Type B pancreatic cell (in vitro differentiated cells): ENCODE data around the gene PBX4. TPM values are rescaled to one million over a fixed set of nuclear protein-coding genes. Genes with fewer than 3 reads are reported as not detected.
A peak's percentile ranks its signal among the peaks of the same experiment; 100 is the strongest.

Experiments used
- DNase-seq: peaks from one replicate; pipeline ENCODE4 v3.0.0; 2021; ENCODE audit warnings: mixed read lengths; ENCODE audit not compliant: unreplicated experiment; ENCODE audit errors: extremely low spot score
- H3K27ac Mint-ChIP-seq: 2 replicates; pipeline ENCODE4 v1.8.0; 2021; ENCODE audit warnings: mild to moderate bottlenecking, mixed read lengths
- H3K27me3 Mint-ChIP-seq: 2 replicates; pipeline ENCODE4 v1.8.0; 2021; ENCODE audit warnings: mixed read lengths
- H3K36me3 Mint-ChIP-seq: 2 replicates; pipeline ENCODE4 v1.8.0; 2021; ENCODE audit warnings: mixed read lengths
- H3K4me1 Mint-ChIP-seq: one replicate; pipeline ENCODE4 v1.8.0; 2021; ENCODE audit warnings: mixed read lengths; ENCODE audit not compliant: unreplicated experiment
- H3K4me3 Mint-ChIP-seq: 2 replicates; pipeline ENCODE4 v1.8.0; 2021; ENCODE audit warnings: mild to moderate bottlenecking, mixed read lengths
- H3K9me3 Mint-ChIP-seq: 2 replicates; pipeline ENCODE4 v1.8.0; 2021; ENCODE audit warnings: mixed read lengths
- total RNA-seq: library from RNA; stranded (reverse); gene quantifications from 2 replicates; pipeline ENCODE4 v1.2.1, GENCODE V29; 2021; ENCODE audit warnings: low replicate concordance
- TF ChIP-seq, protein P1 (sequence below): fragments of 200-600 bp; sonication (generic); conservative IDR thresholded peaks from 2 replicates; pipeline ENCODE4 v1.5.0; 2021; ENCODE audit warnings: antibody characterized with exemption, mild to moderate bottlenecking

Gene PBX4
- total RNA-seq, 1 donor from 2014 or later, result 10.9 TPM

DNA sequence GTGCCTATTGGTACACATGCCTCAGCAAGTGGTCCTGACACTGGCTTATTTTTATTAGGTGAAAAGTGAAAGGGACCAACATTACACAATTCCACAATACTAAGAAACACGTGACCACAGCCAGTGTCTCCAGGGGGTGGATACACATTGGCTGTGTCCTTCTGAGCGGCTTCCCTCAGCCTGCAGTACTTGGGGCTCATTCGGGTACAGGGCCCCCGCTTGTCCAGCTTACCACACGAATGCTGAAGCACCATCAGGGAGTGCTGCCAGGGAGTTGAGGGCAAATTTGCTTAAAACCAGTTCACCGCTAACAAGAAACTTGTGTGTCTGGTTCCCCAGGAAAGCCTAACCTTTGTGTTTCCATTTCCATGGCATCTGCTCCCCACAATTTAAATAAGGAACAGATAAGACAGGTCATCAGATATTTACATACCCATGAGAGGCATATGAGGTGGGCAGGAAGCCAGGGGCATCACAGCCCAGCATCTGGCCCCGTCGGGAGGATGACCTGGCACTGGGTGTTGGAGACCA lies 23.3 kb downstream of the PBX4 start:
- Mint-ChIP-seq H3K36me3 (no peaks in the 10 kb centered on the region), H3K9me3 (no peaks in the 10 kb centered on the region), H3K27ac (peak overlapping the region; percentile 62), H3K4me1 (peaks cover 10% of the 10 kb centered on the region), H3K4me3 (no peak overlapping the region), H3K27me3 (no peaks in the 10 kb centered on the region)
- DNase-seq, result no peak
- TF ChIP-seq, protein P1, sequence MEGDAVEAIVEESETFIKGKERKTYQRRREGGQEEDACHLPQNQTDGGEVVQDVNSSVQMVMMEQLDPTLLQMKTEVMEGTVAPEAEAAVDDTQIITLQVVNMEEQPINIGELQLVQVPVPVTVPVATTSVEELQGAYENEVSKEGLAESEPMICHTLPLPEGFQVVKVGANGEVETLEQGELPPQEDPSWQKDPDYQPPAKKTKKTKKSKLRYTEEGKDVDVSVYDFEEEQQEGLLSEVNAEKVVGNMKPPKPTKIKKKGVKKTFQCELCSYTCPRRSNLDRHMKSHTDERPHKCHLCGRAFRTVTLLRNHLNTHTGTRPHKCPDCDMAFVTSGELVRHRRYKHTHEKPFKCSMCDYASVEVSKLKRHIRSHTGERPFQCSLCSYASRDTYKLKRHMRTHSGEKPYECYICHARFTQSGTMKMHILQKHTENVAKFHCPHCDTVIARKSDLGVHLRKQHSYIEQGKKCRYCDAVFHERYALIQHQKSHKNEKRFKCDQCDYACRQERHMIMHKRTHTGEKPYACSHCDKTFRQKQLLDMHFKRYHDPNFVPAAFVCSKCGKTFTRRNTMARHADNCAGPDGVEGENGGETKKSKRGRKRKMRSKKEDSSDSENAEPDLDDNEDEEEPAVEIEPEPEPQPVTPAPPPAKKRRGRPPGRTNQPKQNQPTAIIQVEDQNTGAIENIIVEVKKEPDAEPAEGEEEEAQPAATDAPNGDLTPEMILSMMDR, result no peak

DNA sequence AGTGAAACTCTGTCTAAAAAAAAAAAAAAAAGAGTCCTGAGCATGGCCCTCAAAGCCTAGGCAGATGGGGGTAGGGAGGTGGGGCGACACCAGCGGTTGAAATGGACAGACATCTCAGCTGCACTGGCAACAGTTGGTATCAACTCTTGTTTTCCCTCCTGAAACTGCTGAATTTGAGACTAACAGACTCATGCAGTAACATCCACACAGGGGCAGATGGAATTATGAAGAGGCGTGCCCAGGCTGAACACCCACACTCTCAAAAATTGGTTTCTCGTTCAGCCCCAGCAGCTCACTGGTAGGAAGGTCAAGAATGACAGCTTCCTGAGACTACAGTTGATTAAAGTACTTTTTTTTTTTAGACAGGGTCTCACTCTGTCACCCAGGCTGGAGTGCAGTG lies 24.1 kb downstream of the PBX4 start:
- Mint-ChIP-seq H3K27me3 (no peaks in the 10 kb centered on the region), H3K36me3 (no peaks in the 10 kb centered on the region), H3K9me3 (no peaks in the 10 kb centered on the region), H3K4me1 (peaks cover 10% of the 10 kb centered on the region), H3K4me3 (no peak overlapping the region), H3K27ac (no peak overlapping the region)
- TF ChIP-seq, protein P1, result no peak
- DNase-seq, result no peak

DNA sequence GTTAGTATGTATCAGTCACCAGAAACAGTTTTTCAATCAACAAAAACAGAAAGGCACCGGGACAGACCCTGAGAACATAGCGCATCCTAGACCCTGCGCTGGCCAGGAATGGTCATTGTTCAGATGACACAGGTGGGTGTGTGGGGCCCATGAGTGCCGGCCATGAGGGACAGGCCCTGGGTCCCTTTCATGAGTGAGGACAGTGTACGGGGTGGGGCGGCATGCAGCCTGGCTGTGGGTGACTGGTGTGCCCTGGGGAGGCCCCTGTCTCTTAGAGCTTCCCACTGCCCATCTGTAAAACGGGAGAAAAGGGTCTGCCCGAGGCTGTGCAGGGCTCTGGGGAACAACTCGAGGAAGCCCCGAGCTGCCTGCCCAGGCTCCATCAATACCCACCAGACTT lies 25.8 kb downstream of the PBX4 start:
- DNase-seq, result no peak
- Mint-ChIP-seq H3K36me3 (no peaks in the 10 kb centered on the region), H3K27me3 (no peaks in the 10 kb centered on the region), H3K4me3 (no peak overlapping the region), H3K27ac (no peak overlapping the region), H3K4me1 (peaks cover 10% of the 10 kb centered on the region), H3K9me3 (no peaks in the 10 kb centered on the region)
- TF ChIP-seq, protein P1, result no peak

DNA sequence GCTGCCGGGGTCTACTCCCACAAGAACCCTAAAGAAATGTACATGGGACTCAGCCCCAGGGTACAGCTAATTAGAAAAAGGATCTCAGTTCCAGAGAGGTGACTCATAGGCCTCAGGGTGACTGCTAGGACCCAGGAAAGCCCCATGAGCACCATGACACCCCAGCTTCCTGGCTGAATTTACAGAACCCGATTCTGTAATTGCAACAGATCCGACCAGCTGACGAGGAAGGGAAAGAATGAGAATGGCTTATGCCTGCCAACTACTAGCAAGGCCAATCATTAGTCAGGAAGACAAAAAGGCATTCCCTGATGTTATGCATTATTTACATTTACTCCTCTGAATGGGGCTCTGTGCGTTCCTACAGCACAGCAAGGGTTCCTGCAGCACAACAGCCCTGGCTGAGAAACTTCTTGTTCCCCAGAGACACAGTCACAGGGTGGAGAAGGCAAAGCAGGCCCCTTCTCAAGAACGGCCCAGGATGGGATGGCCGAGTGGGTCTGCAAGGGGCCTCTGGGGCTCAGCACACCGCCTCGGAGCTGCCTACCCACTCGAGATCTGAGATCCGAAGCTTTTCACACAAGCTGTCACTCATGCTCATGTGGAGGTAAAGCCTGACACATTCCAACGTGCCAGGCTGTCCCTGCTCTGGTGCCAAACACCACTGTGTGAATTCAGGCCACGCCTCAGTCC lies 27.2 kb downstream of the PBX4 start:
- Mint-ChIP-seq H3K27ac (peak overlapping the region; percentile 50), H3K4me1 (peaks cover 10% of the 10 kb centered on the region), H3K27me3 (no peaks in the 10 kb centered on the region), H3K36me3 (no peaks in the 10 kb centered on the region), H3K9me3 (no peaks in the 10 kb centered on the region), H3K4me3 (no peak overlapping the region)
- DNase-seq, result no peak
- TF ChIP-seq, protein P1, result no peak

DNA sequence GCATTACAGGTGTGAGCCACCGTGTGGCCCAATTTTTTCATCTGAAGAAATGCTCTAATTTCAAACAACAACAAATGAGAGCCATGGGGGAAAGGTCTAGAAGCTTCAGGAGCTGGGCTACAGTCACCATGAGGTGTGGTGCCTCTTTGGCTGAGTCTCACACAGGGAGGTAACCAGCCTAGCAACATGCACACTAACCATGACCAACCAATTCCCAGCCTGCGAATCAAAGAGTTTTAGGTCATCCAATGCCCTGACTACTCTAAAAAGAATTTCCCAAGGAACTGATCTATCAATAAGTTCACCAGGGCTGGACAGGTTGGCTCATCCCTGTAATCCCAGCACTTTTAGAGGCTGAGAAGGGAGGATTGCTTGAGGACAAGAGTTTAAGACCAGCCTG lies 29.9 kb downstream of the PBX4 start:
- Mint-ChIP-seq H3K4me3 (no peak overlapping the region), H3K4me1 (peaks cover 6% of the 10 kb centered on the region), H3K27ac (no peak overlapping the region), H3K27me3 (no peaks in the 10 kb centered on the region), H3K36me3 (no peaks in the 10 kb centered on the region), H3K9me3 (no peaks in the 10 kb centered on the region)
- TF ChIP-seq, protein P1, result no peak
- DNase-seq, result no peak
